ENCODE results near the gene ELOB.
"Not testable (repeated sequence)": the region's sequence is repeated elsewhere in the genome, so short reads cannot be mapped to it uniquely, and the experiment has no call there.

The ELOB gene

DNA sequence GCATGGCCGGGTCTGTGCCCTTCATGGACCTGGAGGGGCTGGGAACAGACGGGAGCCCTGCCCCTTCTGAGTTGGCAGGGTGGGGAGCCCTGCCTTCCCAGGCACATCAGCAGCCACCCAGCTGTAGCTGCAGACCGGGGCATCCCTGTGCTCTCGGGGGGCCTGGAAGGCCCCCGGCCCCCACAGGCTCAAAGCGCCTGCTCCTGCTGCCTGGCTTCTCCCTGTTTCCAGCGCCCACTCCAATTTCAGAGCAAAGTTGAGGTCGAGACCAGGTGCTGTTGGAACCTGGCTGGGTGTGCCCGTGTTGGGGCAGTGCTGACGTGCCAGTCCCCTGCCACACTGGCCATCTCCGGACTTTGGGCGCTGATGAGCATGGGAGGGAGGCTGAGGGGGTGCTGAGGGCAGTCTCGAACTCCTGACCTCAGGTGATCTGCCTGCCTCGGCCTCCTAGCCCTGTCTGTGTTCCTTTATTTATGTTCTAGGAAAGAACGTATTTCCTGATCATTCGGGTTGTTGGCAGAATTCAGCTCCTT is 52.2 kb downstream of the ELOB start:
- no peak for DNase-seq (ENCODE audit: insufficient read length, low spot score)

DNA sequence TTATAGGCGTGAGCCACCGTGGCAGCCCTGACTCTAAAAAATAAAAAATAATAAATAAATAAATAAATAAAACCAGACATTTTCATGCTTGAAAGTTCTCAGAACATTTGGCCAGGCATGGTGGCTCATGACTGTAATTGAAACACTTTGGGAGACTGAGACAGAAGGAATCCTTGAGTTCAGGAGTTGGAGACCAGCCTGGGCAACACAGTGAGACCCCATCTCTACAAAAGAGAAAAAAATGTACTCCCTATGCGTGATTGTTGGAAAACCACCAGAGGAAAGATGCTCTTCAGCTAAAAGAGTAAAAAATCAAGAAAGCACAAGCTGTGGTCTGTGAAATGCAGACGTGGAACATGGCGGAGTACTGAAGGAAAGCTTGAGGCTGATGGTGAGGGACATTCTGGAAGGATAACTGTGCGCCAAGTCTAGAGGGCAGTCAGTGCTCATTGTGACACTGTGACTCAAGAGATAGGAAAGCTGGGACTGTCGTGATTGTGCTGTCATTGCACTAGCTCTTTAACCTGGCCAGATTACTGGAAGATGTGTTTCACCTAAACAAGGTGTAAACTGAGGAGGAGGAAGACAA is 52.9 kb downstream of the ELOB start:
- FAIRE-seq (no peak), DNase-seq (ENCODE audit: insufficient read length, low spot score) (no peak)

More for the DNA sequence above, 52.2 kb downstream of the ELOB start:
- no peak for FAIRE-seq

DNA sequence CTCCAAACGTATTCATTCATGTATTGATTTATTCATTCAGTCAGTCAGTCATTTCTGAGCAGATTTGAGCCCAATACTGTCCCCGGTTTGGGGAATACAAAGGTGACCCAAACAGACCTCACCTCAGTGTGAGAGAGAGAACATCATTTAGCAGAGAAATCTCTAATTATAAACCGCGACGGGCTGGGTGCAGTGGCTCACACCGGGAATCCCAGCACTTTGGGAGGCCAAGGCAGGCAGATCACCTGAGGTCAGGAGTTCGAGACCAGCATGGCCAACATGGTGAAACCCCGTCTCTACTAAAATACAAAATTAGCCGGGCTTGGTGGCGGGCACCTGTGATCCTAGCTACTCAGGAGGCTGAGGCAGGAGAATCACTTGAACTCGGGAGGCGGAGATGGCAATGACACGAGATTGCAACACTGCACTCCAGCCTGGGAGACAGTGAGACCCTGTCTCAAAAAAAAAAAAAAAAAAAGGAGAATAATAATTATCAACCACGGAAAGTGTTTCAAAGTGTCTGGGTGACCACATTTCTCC is 55.4 kb downstream of the ELOB start:
- not testable (repeated sequence) for DNase-seq (ENCODE audit: insufficient read length, low spot score); FAIRE-seq
